GM19193 (cell line): ENCODE data around the gene CREB3L1.

Experiments used
- POLR2A ChIP-seq: IDR thresholded peaks from 4 replicates; pipeline ENCODE4 v1.6.1; 2011; ENCODE audit not compliant: insufficient read depth, insufficient read length; ENCODE audit errors: extremely low read depth

Gene CREB3L1

GRCh38 chr11:46332568-46333393, 55.3 kb downstream of the CREB3L1 start:
- no peak for TF ChIP-seq POLR2A

GRCh38 chr11:46333394-46333947, 56.0 kb downstream of the CREB3L1 start:
- TF ChIP-seq POLR2A, result no peak

- no peak for TF ChIP-seq POLR2A
These were observed 56.7 kb downstream of the CREB3L1 start for GRCh38 chr11:46334211-46334610.

- TF ChIP-seq POLR2A, result no peak
These were observed 57.8 kb downstream of the CREB3L1 start for GRCh38 chr11:46335271-46335670.

GRCh38 chr11:46335890-46336562, 58.6 kb downstream of the CREB3L1 start:
- TF ChIP-seq POLR2A, result no peak

- no peak for TF ChIP-seq POLR2A
These were observed 59.2 kb downstream of the CREB3L1 start for GRCh38 chr11:46336563-46337180.

- TF ChIP-seq POLR2A, result no peak
These were observed 60.3 kb downstream of the CREB3L1 start for GRCh38 chr11:46337626-46338345.

GRCh38 chr11:46338636-46338987, 61.1 kb downstream of the CREB3L1 start:
- no peak for TF ChIP-seq POLR2A

- no peak for TF ChIP-seq POLR2A
These were observed 61.7 kb downstream of the CREB3L1 start for GRCh38 chr11:46338988-46339666.

- TF ChIP-seq POLR2A, result no peak
These were observed 62.4 kb downstream of the CREB3L1 start for GRCh38 chr11:46339816-46340215.

- no peak for TF ChIP-seq POLR2A
These were observed 64.0 kb downstream of the CREB3L1 start for GRCh38 chr11:46341454-46341853.

- no peak for TF ChIP-seq POLR2A
These were observed 64.8 kb downstream of the CREB3L1 start for GRCh38 chr11:46342239-46342638.

- no peak for TF ChIP-seq POLR2A
These were observed 66.1 kb downstream of the CREB3L1 start for GRCh38 chr11:46343520-46343919.

GRCh38 chr11:46345131-46345597, 67.7 kb downstream of the CREB3L1 start:
- peak; percentile 58 for TF ChIP-seq POLR2A
